Motor neuron (in vitro differentiated cells): ENCODE measurements around the gene KRTAP12-2. TPM values are rescaled to one million over a fixed set of nuclear protein-coding genes. Genes with fewer than 3 reads are reported as not detected.
A peak's percentile ranks its signal among the peaks of the same experiment; 100 is the strongest.
"Not testable (repeated sequence)": the region's sequence is repeated elsewhere in the genome, so short reads cannot be mapped to it uniquely, and the experiment has no call there.

ENCODE experiments used
- ATAC-seq, 8 experiments: fragments of 200-7000 bp; cut with Tn5 transposase; replicated peaks in 6 of 8; 2 replicates each; pipeline ENCODE4 v1.8.0; 2021; ENCODE audit warnings: mild to moderate bottlenecking in 8 of 8, moderate library complexity in 8 of 8
- H3K27ac ChIP-seq, 2 donors: fragments of 250-450 bp; sonication (Bioruptor Pico); 2 replicates each; pipeline ENCODE4 v1.9.0; 2021; ENCODE audit warnings: antibody characterized with exemption in 2 of 2, mild to moderate bottlenecking in 2 of 2, moderate library complexity in 1 of 2
- H3K4me1 ChIP-seq, 2 donors: fragments of 250-450 bp; sonication (Bioruptor Pico); replicated peaks in 1 of 2; 2 replicates each; pipeline ENCODE4 v1.6.1; 2021; ENCODE audit warnings: antibody characterized with exemption in 2 of 2, mild to moderate bottlenecking in 2 of 2, moderate library complexity in 1 of 2
- H3K4me3 ChIP-seq, 5 donors: fragments of 250-450 bp; sonication (Bioruptor Pico); 2 replicates each; pipeline ENCODE4 v1.9.0; 2021; ENCODE audit warnings: antibody characterized with exemption in 5 of 5, mild to moderate bottlenecking in 5 of 5, moderate library complexity in 4 of 5
- WGBS, 10 experiments: fragments of 450-650 bp; shearing (Covaris generic); methylation state at CpG; one replicate each; pipeline ENCODE4 v1.0.0; 2022; 5-methylcytosine and 5-hydroxymethylcytosine counted together
- in situ Hi-C, 9 experiments: fragments of 400-800 bp; cut with MboI; loops; one replicate each; pipeline ENCODE4 v1.15.0; 2021; ENCODE audit warnings: low sequenced_read_pairs in 9 of 9, low pct_unique_long_range_greater_than_20kb in 2 of 9; ENCODE audit not compliant: unreplicated experiment in 9 of 9
- total RNA-seq, 8 experiments: library from RNA; unstranded; fragments of 300-600 nt; gene quantifications; 2 replicates each; pipeline versions ENCODE4 v1.2.3 to v1.2.4, GENCODE V29; 2022

KRTAP12-2 gene
- total RNA-seq, 8 experiments from 2014 or later, result not detected

DNA sequence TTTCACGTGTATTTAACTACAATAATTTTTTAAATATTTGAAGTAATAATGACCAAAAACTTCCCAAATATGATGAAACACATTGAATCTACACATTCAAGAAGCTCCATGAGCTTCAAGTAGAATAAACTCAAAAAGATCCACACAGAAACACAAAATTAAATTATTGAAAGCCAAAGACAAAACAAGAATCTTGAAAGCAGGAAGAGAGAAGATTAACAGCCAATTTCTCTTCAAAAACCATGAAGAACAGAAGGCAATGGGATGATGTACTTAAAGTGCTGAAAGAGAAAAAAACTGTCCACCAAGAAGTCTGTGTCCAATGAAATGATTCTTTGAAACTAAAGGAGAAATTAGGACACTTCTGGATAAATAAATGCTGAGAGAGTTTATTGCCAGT, 34.7 kb downstream of the KRTAP12-2 start:
- H3K27ac ChIP-seq, result no peak overlapping the region
- ATAC-seq, result no peak

DNA sequence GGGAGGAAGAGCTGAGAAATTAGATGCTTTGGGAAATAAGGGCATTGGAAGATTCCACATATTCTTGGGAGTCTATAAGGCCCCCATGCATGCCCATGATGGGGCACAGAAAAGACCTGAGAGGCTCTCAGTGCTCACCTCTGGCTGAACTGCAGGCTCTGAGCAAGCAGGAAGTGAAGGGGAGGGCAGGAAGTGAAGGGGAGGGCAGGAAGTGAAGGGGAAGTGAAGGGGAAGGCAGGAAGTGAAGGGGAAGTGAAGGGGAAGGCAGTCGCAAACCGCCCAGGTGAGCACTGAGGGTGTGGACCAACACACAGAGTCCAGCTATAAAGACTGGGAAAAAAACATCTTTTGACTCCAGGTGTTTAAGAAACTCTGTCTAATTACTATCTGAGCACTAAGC, 36.3 kb downstream of the KRTAP12-2 start:
- H3K4me1 ChIP-seq, result no peaks in the 10 kb centered on the region
- no peak overlapping the region for H3K27ac ChIP-seq
- H3K4me3 ChIP-seq, result no peak overlapping the region
- in situ Hi-C loops, result no loop called here
- WGBS, 10 experiments, result 100% methylated on average over 2 of the region's 2 CpGs; no CpG with 5 or more reads in 9 of the 10 experiments
- ATAC-seq, result no peak

More for the DNA sequence above, 34.7 kb downstream of the KRTAP12-2 start:
- WGBS, 10 experiments, result 20 to 100% (median 75%) methylated on average over 1 of the region's 1 CpG; no CpG with 5 or more reads in 1 of the 10 experiments
- Histone ChIP-seq H3K4me3 (no peak overlapping the region), H3K4me1 (no peaks in the 10 kb centered on the region)
- in situ Hi-C loops, result no loop called here

DNA sequence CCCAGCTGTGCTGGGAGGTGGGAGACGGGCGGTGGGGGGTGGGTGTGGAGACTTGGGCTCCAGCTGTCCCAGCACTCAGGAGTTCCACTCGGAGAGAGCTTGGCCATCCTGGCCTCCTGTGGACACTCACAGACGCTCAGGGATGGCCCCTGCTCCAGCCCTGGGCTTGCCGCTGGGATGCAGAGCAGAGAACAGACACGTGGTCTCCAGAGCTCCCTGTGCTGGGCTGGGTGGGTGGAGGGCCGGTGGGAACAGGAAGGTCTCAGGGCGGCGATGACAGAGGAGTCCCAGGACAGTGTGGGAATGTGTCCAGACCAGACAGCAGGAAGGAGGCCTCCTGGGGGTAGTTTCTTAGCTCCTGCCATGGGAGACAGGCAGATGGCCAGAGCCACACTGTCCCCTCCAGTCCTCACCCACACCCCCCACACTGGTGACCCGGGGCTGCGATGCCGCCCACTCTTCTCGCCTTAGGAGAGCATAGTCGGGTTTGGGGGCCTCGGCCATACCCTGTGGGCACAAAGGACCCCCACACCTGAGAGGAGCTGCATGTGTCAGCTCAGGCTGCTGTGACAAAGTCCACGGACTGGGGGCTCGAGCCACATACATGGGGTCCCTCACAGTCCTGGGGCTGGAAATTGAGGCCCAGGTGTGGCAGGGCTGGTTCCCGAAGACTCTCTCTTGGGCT, 37.9 kb downstream of the KRTAP12-2 start:
- Histone ChIP-seq H3K4me1 (no peaks in the 10 kb centered on the region), H3K27ac (no peak overlapping the region), H3K4me3 (no peak overlapping the region)
- 8 to 92% (median 30%) methylated on average over 2 to 7 of the region's 18 CpGs; no CpG with 5 or more reads in 7 of the 10 experiments for WGBS, 10 experiments
- in situ Hi-C loops, result no loop called here
- ATAC-seq, result peak in 4 of 8 experiments; percentile 24 to 94 (median 50)

DNA sequence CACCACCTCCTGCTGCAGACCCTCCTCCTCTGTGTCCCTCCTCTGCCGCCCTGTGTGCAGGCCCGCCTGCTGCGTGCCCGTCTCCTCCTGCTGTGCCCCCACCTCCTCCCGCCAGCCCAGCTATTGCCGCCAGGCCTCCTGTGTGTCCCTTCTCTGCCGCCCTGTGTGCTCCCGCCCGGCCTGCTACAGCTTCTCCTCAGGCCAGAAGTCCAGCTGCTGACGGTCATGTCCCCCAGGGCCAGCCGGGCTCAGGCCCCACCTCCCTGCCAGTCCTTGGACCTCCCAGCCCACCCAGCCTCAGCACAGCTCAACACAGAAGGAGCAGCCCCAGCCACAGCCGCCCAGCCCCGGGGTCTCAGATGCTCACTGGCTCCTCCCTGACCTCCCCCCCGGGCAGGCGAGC, 38.9 kb downstream of the KRTAP12-2 start:
- ATAC-seq, result peak in 4 of 8 experiments; percentile 26 to 32 (median 30)
- 52% methylated on average over 5 of the region's 15 CpGs; no CpG with 5 or more reads in 9 of the 10 experiments for WGBS, 10 experiments
- in situ Hi-C loops, H3K27ac ChIP-seq, H3K4me1 ChIP-seq, H3K4me3 ChIP-seq: not testable (repeated sequence)

DNA sequence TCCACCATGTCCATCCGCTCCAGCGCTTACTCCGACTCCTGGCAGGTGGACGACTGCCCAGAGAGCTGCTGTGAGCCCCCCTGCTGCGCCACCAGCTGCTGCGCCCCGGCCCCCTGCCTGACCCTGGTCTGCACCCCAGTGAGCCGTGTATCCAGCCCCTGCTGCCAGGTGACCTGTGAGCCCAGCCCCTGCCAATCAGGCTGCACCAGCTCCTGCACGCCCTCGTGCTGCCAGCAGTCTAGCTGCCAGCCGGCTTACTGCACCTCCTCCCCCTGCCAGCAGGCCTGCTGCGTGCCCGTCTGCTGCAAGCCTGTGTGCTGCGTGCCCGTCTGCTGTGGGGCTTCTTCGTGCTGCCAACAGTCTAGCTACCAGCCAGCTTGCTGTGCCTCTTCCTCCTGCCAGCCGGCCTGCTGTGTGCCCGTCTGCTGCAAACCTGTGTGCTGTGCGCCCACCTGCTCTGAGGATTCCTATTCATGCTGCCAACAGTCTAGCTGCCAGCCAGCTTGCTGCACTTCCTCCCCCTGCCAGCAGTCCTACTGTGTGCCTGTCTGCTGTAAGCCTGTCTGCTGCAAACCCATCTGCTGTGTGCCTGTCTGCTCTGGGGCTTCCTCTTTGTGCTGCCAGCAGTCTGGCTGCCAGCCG, 39.4 kb downstream of the KRTAP12-2 start:
- ATAC-seq, H3K4me3 ChIP-seq, H3K27ac ChIP-seq, in situ Hi-C loops, H3K4me1 ChIP-seq: not testable (repeated sequence)
- 0% methylated on average over 1 of the region's 20 CpGs; no CpG with 5 or more reads in 8 of the 10 experiments for WGBS, 10 experiments

DNA sequence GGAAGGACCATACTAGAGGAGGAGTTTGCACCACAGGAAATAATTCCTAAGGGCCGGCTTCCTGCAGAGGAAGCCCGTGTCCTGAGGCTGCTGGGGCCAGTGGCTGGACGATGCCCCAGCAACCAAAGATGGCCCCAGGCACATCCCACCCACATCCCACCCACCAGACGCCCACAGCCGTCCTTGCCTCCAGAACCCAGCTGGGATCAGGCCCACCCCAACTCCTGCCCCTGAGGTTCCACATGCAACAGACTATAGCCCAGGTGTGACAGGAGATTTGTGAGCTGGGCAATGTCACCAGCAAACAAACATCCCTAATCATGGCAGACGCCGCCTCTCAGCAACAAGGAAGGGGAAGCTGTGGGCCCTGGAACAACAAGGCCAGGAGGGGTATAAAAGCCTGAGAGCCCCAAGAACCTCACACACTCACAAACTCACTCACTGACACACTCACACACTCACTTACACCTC, 40.0 kb downstream of the KRTAP12-2 start, which contains the start of gene KRTAP10-9:
Gene KRTAP10-9, plus strand, starts transcription at position 421 of the 471 bp plus-strand sequence. CDS start 79 bp downstream, outside the sequence.
- ATAC-seq, result no peak
- in situ Hi-C loops, result no loop called here
- WGBS, 10 experiments, result 80% methylated on average over 1 of the region's 7 CpGs; no CpG with 5 or more reads in 9 of the 10 experiments
- Histone ChIP-seq H3K4me3 (no peak within 1 kb of the TSS), H3K27ac (no peak within 1 kb of the TSS), H3K4me1 (no peaks in the 10 kb centered on the region)

DNA sequence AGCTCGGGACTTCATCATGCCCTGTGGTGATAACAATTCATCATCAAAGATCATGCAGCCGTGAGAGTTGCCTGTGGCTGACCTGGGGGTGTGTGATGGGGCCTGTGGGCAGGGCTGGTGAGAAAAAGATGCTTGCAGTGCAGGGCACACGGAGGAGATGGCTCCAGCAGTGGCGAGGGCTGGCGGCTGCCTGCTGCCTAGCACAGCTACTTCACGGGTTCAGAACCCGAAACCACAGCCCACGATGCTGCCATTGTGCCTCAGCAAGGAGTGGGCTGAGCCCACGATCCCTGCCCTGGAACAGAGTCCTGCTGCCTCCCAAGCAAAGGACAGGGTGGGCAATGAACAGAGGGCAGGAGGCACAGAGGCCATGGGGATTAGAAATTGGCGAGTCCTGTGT, 40.5 kb downstream of the KRTAP12-2 start:
- in situ Hi-C loops, result no loop called here
- Histone ChIP-seq H3K4me3 (no peak overlapping the region), H3K27ac (no peak overlapping the region), H3K4me1 (no peaks in the 10 kb centered on the region)
- no peak for ATAC-seq
- 14 to 100% (median 75%) methylated on average over 1 to 10 of the region's 10 CpGs; no CpG with 5 or more reads in 4 of the 10 experiments for WGBS, 10 experiments

DNA sequence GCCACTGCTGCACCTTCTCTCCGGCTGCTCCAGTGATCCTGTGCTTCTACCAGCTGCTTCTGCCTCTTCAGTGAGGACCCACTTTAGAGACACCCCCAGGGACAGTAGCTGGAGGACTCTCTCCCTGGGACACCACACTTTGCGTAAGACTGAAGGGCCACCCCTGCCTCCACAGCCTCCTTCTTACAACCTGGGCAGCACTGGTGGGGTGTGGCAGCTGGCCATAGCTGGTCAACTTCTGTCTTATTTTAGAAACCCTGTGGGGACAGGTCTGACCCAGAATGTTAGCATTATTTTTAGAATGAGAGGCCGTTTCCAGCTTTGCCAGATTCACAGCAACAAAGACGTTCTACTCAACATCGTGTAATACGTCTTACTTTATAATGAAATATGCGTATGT, 41.0 kb downstream of the KRTAP12-2 start:
- in situ Hi-C loops, result no loop called here
- no peak for ATAC-seq

DNA sequence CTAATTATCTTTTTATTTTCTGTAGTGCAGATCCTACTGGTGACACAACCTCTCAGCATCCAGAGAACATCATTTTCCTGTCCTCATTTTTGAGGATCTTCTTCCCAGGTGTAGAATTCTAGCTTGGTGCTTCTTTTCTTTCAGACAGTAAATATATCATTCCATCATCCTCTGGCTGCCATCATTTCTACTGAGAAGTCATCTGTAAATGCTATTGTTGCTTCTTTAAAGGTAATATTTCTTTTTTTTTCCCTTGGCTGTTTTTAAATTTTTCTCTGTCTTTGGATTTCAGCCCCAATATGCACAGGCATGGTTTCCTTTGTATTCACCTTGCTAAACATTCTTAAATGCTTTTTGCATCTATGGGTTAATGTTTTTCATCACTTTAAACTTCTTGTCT, 43.2 kb downstream of the KRTAP12-2 start:
- ATAC-seq, result no peak
- no peak overlapping the region for H3K27ac ChIP-seq
- in situ Hi-C loops, result no loop called here

More for the DNA sequence above, 41.0 kb downstream of the KRTAP12-2 start:
- H3K4me3 ChIP-seq, result no peak overlapping the region
- H3K27ac ChIP-seq, result no peak overlapping the region
- no peaks in the 10 kb centered on the region for H3K4me1 ChIP-seq
- WGBS, 10 experiments, result 49 to 95% (median 87%) methylated on average over 2 to 7 of the region's 7 CpGs; no CpG with 5 or more reads in 3 of the 10 experiments

DNA sequence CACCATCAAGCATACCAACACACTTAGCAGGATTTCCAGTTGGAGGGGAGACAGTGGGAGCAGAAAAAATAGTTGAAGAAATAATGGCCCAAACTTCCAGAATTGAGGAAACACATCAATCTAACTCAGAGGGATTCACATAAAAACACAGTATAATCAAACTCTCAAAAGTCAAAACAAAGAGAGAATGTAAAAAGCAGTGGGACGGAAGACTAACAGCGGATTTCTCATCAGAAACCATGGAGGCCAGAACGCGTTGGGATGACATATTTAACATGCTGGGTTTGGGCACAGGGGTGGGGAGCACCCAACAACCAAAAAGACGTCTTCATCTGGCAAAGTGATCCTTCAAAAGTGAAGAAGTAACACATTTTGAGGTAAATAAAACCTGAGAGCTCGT, 46.8 kb downstream of the KRTAP12-2 start:
- Histone ChIP-seq H3K4me3 (no peak overlapping the region), H3K27ac (no peak overlapping the region), H3K4me1 (no peaks in the 10 kb centered on the region)
- in situ Hi-C loops, result no loop called here
- no peak for ATAC-seq
- WGBS, 10 experiments, result 0 to 92% (median 73%) methylated on average over 1 to 6 of the region's 6 CpGs

More for the DNA sequence above, 43.2 kb downstream of the KRTAP12-2 start:
- Histone ChIP-seq H3K4me3 (no peak overlapping the region), H3K4me1 (no peaks in the 10 kb centered on the region)

DNA sequence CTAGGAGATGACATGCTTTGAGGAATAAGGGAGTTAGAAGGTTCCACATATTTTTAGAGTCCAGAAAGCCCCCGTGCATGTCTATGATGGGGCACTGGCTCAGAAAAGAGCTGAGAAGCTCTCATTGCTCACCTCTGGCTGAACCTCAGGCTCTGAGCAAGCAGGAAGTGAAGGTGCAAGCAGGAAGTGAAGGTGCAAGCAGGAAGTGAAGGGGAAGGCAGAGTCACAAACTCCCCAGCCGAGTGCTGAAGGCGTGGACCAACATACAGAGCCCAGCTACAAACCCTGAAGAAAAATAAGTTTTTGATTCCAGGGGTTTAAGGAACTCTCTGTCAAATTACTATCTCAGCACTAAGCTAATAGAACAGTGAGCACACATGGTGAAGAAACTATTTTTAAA, 47.8 kb downstream of the KRTAP12-2 start:
- no peaks in the 10 kb centered on the region for H3K4me1 ChIP-seq
- H3K27ac ChIP-seq, result no peak overlapping the region
- WGBS, 10 experiments, result 7 to 100% (median 78%) methylated on average over 1 to 3 of the region's 3 CpGs; no CpG with 5 or more reads in 4 of the 10 experiments
- ATAC-seq, result no peak
- no peak overlapping the region for H3K4me3 ChIP-seq
- in situ Hi-C loops, result no loop called here

DNA sequence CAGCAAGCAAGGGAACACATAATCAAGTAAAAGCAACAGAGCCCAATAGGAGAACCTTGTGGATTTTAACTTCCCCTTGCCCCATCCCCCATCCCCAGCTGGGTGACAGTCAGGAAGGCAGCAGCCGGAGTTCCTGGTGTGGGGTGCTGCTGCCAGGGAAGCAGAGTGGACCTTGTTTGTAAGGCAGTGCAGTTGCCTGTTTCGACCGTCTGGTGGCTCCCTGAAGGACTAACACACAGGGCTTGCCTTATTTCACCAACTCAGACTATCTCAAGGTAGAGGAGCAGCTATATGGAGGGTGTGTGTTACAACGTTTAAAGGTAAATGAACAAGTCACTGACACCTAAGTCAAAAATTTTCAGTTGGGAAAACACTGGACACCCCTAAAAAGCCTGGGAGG, 48.2 kb downstream of the KRTAP12-2 start:
- Histone ChIP-seq H3K27ac (no peak overlapping the region), H3K4me1 (no peaks in the 10 kb centered on the region), H3K4me3 (no peak overlapping the region)
- ATAC-seq, result peak in 3 of 8 experiments; percentile 69 to 84 (median 71)
- WGBS, 10 experiments, result 0 to 80% (median 49%) methylated on average over 1 to 3 of the region's 4 CpGs; no CpG with 5 or more reads in 2 of the 10 experiments
- in situ Hi-C loops, result no loop called here

DNA sequence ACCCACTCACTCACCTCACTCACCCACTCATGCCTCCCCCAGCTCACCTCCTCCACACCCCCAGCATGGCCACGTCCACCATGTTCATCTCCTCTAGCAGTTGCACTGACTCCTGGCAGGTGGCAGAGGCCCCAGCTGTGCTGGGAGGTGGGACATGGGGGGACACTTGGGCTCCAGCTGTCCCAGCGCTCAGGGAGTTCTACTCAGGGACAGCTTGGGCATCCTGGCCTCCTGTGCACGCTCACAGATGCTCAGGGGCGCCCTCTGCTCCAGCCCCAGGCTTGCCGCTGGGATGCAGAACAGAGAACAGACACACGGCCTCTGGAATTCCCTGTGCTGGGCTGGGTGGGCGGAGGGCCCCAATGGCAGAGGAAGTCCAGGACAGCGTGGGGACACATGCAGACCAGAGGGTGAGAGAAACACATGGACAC, 49.6 kb downstream of the KRTAP12-2 start:
- ATAC-seq, result no peak
- in situ Hi-C loops, result no loop called here
- Histone ChIP-seq H3K4me1 (no peaks in the 10 kb centered on the region), H3K27ac (no peak overlapping the region), H3K4me3 (no peak overlapping the region)
- 0 to 62% (median 37%) methylated on average over 2 to 6 of the region's 8 CpGs; no CpG with 5 or more reads in 6 of the 10 experiments for WGBS, 10 experiments
